H1 (cell line): ENCODE results near the gene VPS11. TPM values are rescaled to one million over a fixed set of nuclear protein-coding genes. Genes with fewer than 3 reads are reported as not detected.

ENCODE experiments used
- CTCF ChIA-PET: fragments of 300-600 bp; sonication (Branson Sonifier 250); formaldehyde crosslinking; loops from one replicate; lab custom pipeline; 2021; ENCODE audit not compliant: partially characterized antibody; lab: Charles Lee
- POLR2A ChIA-PET: fragments of 300-600 bp; sonication (Branson Sonifier 250); formaldehyde crosslinking; loops from one replicate; lab custom pipeline; 2021; ENCODE audit warnings: inconsistent platforms; ENCODE audit not compliant: partially characterized antibody; lab: Charles Lee
- DNase-seq, 2 experiments: peaks; one replicate each; pipeline versions ENCODE4 v3.0.0 to v3.0.0-alpha.2; 2010 to 2022; ENCODE audit warnings: low spot score in 2 of 2, low read depth in 1 of 2, mixed read lengths in 1 of 2
- FAIRE-seq: peaks from 2 replicates; lab custom pipeline; 2011; peaks lifted over from hg19 to GRCh38; lab: Jason Lieb, UNC
- H2AFZ ChIP-seq: 2 replicates; pipeline ENCODE4 v1.8.1; 2012; ENCODE audit warnings: low read length, inconsistent platforms
- H2AK5ac ChIP-seq: 2 replicates; pipeline ENCODE4 v1.6.1; 2013; ENCODE audit warnings: low read depth, low read length
- H2BK120ac ChIP-seq: replicated peaks from 2 replicates; pipeline ENCODE3; 2013; ENCODE audit warnings: low read depth, low read length, inconsistent platforms
- H2BK12ac ChIP-seq: 2 replicates; pipeline ENCODE4 v1.6.1; 2013; ENCODE audit warnings: low read depth, low read length
- H2BK15ac ChIP-seq: 2 replicates; pipeline ENCODE4 v1.6.1; 2013; ENCODE audit warnings: low read length
- H2BK20ac ChIP-seq: 2 replicates; pipeline ENCODE4 v1.6.1; 2013; ENCODE audit warnings: low read length
- H2BK5ac ChIP-seq: 2 replicates; pipeline ENCODE4 v1.6.1; 2013; ENCODE audit warnings: low read depth, low read length
- H3K14ac ChIP-seq: 2 replicates; pipeline ENCODE4 v1.6.1; 2013; ENCODE audit warnings: inconsistent platforms; ENCODE audit not compliant: insufficient read length
- H3K18ac ChIP-seq: 2 replicates; pipeline ENCODE4 v1.6.1; 2013; ENCODE audit warnings: low read length; ENCODE audit errors: extremely low read depth
- H3K23ac ChIP-seq: 2 replicates; pipeline ENCODE4 v1.6.1; 2013; ENCODE audit warnings: inconsistent platforms; ENCODE audit not compliant: insufficient read length
- H3K23me2 ChIP-seq: 2 replicates; pipeline ENCODE4 v1.6.1; 2013; ENCODE audit warnings: low read depth, low read length
- H3K27ac ChIP-seq: 2 replicates; pipeline ENCODE4 v1.6.1; 2011; ENCODE audit warnings: low read depth, low read length, inconsistent platforms
- H3K27me3 ChIP-seq, 4 experiments: replicated peaks in 1 of 4; 1 replicate in 1 of 4; 2 replicates in 3 of 4; pipeline versions ENCODE4 v1.6.1 to v1.8.1; 2011 to 2013; ENCODE audit warnings: low read length in 3 of 4, mild to moderate bottlenecking in 3 of 4, inconsistent platforms in 2 of 4, mixed read lengths in 2 of 4, moderate library complexity in 1 of 4; ENCODE audit not compliant: control insufficient read depth in 3 of 4, insufficient read depth in 3 of 4; ENCODE audit errors: extremely low read depth in 1 of 4
- H3K36me3 ChIP-seq, 4 experiments: 2 replicates each; pipeline versions ENCODE4 v1.6.1 to v1.8.1; 2011 to 2013; ENCODE audit warnings: mild to moderate bottlenecking in 4 of 4, low read length in 3 of 4, moderate library complexity in 2 of 4, control low read depth in 1 of 4, inconsistent platforms in 1 of 4; ENCODE audit not compliant: insufficient read depth in 4 of 4, control insufficient read depth in 2 of 4
- H3K4ac ChIP-seq: replicated peaks from 2 replicates; pipeline ENCODE3; 2013; ENCODE audit warnings: low read length, low read depth, mixed read lengths, inconsistent platforms; ENCODE audit not compliant: insufficient read length
- H3K4me1 ChIP-seq, 4 experiments: replicated peaks in 1 of 4; 1 replicate in 1 of 4; 2 replicates in 3 of 4; pipeline versions ENCODE4 v1.6.1 to v1.8.1; 2011 to 2013; ENCODE audit warnings: low read length in 3 of 4, inconsistent platforms in 2 of 4, mixed read lengths in 1 of 4; ENCODE audit not compliant: insufficient read depth in 4 of 4, control insufficient read depth in 3 of 4
- H3K4me2 ChIP-seq, 2 experiments: 2 replicates each; pipeline versions ENCODE4 v1.6.1 to v1.8.1; 2011 to 2013; ENCODE audit warnings: low read depth in 2 of 2, low read length in 2 of 2, control low read depth in 1 of 2, inconsistent platforms in 1 of 2, mild to moderate bottlenecking in 1 of 2; ENCODE audit not compliant: insufficient read depth in 1 of 2
- H3K4me3 ChIP-seq, 4 experiments: fragments of 200-600, 300-600 bp in 1 of 4; sonication (generic), shearing (Covaris generic), sonication (Bioruptor Twin) in 1 of 4; 2 replicates each; pipeline versions ENCODE4 v1.5.1 to v1.8.1; 2011 to 2016; ENCODE audit warnings: low read length in 4 of 4, low read depth in 3 of 4, control low read depth in 2 of 4, inconsistent platforms in 2 of 4, mild to moderate bottlenecking in 2 of 4, mixed read lengths in 1 of 4, moderate library complexity in 1 of 4; ENCODE audit not compliant: insufficient read depth in 2 of 4; ENCODE audit errors: extremely low read depth in 1 of 4
- H3K56ac ChIP-seq: replicated peaks from 2 replicates; pipeline ENCODE3; 2013; ENCODE audit warnings: low read depth, mild to moderate bottlenecking, mixed read lengths, low read length, inconsistent platforms; ENCODE audit not compliant: insufficient read length
- H3K79me1 ChIP-seq: 2 replicates; pipeline ENCODE4 v1.6.1; 2013; ENCODE audit warnings: low read depth, low read length, control low read depth
- H3K79me2 ChIP-seq, 2 experiments: 2 replicates each; pipeline versions ENCODE4 v1.6.1 to v1.8.1; 2012 to 2013; ENCODE audit warnings: low read length in 2 of 2, mild to moderate bottlenecking in 2 of 2, inconsistent platforms in 1 of 2; ENCODE audit not compliant: insufficient read depth in 2 of 2, control insufficient read depth in 1 of 2
- H3K9ac ChIP-seq, 4 experiments: replicated peaks in 1 of 4; 1 replicate in 1 of 4; 2 replicates in 3 of 4; pipeline versions ENCODE4 v1.6.1 to v1.8.1; 2011 to 2013; ENCODE audit warnings: low read depth in 3 of 4, low read length in 3 of 4, control low read depth in 2 of 4, mild to moderate bottlenecking in 2 of 4, moderate library complexity in 2 of 4, inconsistent platforms in 1 of 4; ENCODE audit errors: extremely low read depth in 1 of 4
- H3K9me3 ChIP-seq, 2 experiments: 2 replicates each; pipeline versions ENCODE4 v1.6.1 to v1.8.1; 2012 to 2013; ENCODE audit warnings: mild to moderate bottlenecking in 2 of 2, moderate library complexity in 2 of 2, control low read depth in 1 of 2, inconsistent platforms in 1 of 2, low read depth in 1 of 2, low read length in 1 of 2, mixed read lengths in 1 of 2; ENCODE audit not compliant: insufficient read depth in 2 of 2
- H4K20me1 ChIP-seq, 2 experiments: replicated peaks in 1 of 2; 2 replicates each; pipeline versions ENCODE3 to v1.8.1; 2011 to 2013; ENCODE audit warnings: inconsistent platforms in 2 of 2, low read length in 2 of 2, mild to moderate bottlenecking in 1 of 2; ENCODE audit not compliant: insufficient read depth in 2 of 2, control insufficient read depth in 1 of 2
- H4K5ac ChIP-seq: 2 replicates; pipeline ENCODE4 v1.6.1; 2013; ENCODE audit warnings: low read length, low read depth, mixed read lengths, inconsistent platforms; ENCODE audit not compliant: insufficient read length
- H4K8ac ChIP-seq: 2 replicates; pipeline ENCODE4 v1.8.0; 2013; ENCODE audit warnings: mild to moderate bottlenecking, moderate library complexity, low read length, inconsistent platforms; ENCODE audit not compliant: insufficient read depth; ENCODE audit errors: extremely low read depth
- H4K91ac ChIP-seq: replicated peaks from 2 replicates; pipeline ENCODE3; 2013; ENCODE audit warnings: low read length, mixed read lengths, inconsistent platforms; ENCODE audit not compliant: insufficient read length
- CTCF ChIP-seq, 3 experiments: IDR thresholded peaks; 1 replicate in 2 of 3; 2 replicates in 1 of 3; pipeline versions ENCODE4 v1.5.1 to v1.6.1; 2011; ENCODE audit warnings: low read length in 3 of 3, mild to moderate bottlenecking in 3 of 3, inconsistent platforms in 2 of 3, low read depth in 1 of 3, moderate library complexity in 1 of 3; ENCODE audit not compliant: insufficient read depth in 1 of 3; ENCODE audit errors: control extremely low read depth in 1 of 3
- GTF2F1 ChIP-seq: IDR thresholded peaks from 2 replicates; pipeline ENCODE4 v1.6.1; 2012; ENCODE audit warnings: low read depth, low read length, improper control_type of control experiment, borderline replicate concordance
- JUN ChIP-seq: IDR thresholded peaks from 2 replicates; pipeline ENCODE4 v1.6.1; 2011; ENCODE audit warnings: low read depth, mild to moderate bottlenecking, improper control_type of control experiment, low read length
- NRF1 ChIP-seq: IDR thresholded peaks from 2 replicates; pipeline ENCODE4 v1.6.1; 2011; ENCODE audit warnings: mild to moderate bottlenecking, low read depth, low read length, improper control_type of control experiment
- SP4 ChIP-seq: IDR thresholded peaks from 2 replicates; pipeline ENCODE4 v1.6.1; 2012; ENCODE audit warnings: low read length, inconsistent platforms
- WGBS, 2 experiments: shearing (Covaris generic) in 1 of 2; methylation state at CpG; one replicate each; pipeline versions ENCODE4 v1.1.6 to v1.1.7; 2013 to 2015; ENCODE audit warnings: low lambda C conversion rate in 2 of 2, mixed read lengths in 2 of 2, inconsistent platforms in 1 of 2, low coverage in 1 of 2, missing lambda C conversion rate in 1 of 2; ENCODE audit not compliant: insufficient replicate concordance in 2 of 2, insufficient coverage in 1 of 2, insufficient read length in 1 of 2; ENCODE audit errors: extremely low coverage in 1 of 2, missing lambda C conversion rate in 1 of 2; 5-methylcytosine and 5-hydroxymethylcytosine counted together
- polyA plus RNA-seq, 7 experiments: library from polyadenylated mRNA; depleted of rRNA in 3 of 7; stranded (reverse) in 5 of 7; unstranded in 2 of 7; fragments of >200 nt in 5 of 7; fragments of 200-250 nt in 2 of 7; gene quantifications; 1 replicate in 5 of 7; 2 replicates in 1 of 7; 4 replicates in 1 of 7; pipeline versions ENCODE4 v1.2.1 to v1.2.3, GENCODE V29; 2011 to 2013; ENCODE audit warnings: missing spikeins in 2 of 7, mixed read lengths in 2 of 7
- total RNA-seq: library from RNA; stranded (reverse); fragmentation: NEBNext Ultra II Directional; extraction: Animal tissue kit (Norgen Biotek cat#: 25700); gene quantifications from 2 replicates; pipeline ENCODE4 v1.2.1, GENCODE V29; 2021
- TF ChIP-seq, protein P1 (sequence below): IDR thresholded peaks from 2 replicates; pipeline ENCODE4 v1.6.1; 2012; ENCODE audit warnings: inconsistent platforms

VPS11 gene
- total and polyA plus RNA-seq, 2 of the 8 experiments (the other 6 are each of a cell fraction or from before 2014, with no cell fraction given) = 13.1 to 15.5 TPM

- H2BK20ac ChIP-seq = no peak overlapping the region
- no peaks in the 10 kb centered on the region for H3K79me2 ChIP-seq
- H3K27me3 ChIP-seq = no peaks in the 10 kb centered on the region
- H2BK12ac ChIP-seq = no peak overlapping the region
- H3K4ac ChIP-seq = no peak overlapping the region
- H2BK120ac ChIP-seq = no peak overlapping the region
- H3K23ac ChIP-seq = no peak overlapping the region
- H4K5ac ChIP-seq = no peak overlapping the region
- ChIA-PET POLR2A (interaction anchor here (1.4 kb wide), 2 partner anchors 9 to 416 kb away, joined by 3 to 6 read pairs; no protein-coding TSS in a partner anchor), CTCF (interaction anchor here (1.1 kb wide), 1 partner anchor 18 kb away, joined by 3 read pairs; no protein-coding TSS in a partner anchor)
- no peak overlapping the region for H3K56ac ChIP-seq
- no peak overlapping the region for H2BK5ac ChIP-seq
- H2AK5ac ChIP-seq = no peak overlapping the region
- H3K18ac ChIP-seq = no peak overlapping the region; the same call in 1 of the 2 replicates
- no peak overlapping the region for H3K27ac ChIP-seq
- H3K36me3 ChIP-seq = no peaks in the 10 kb centered on the region
- DNase-seq (no peak), FAIRE-seq (no peak)
- no peak overlapping the region for H4K91ac ChIP-seq
- H3K14ac ChIP-seq = no peak overlapping the region
- H3K79me1 ChIP-seq = no peaks in the 10 kb centered on the region
- H3K4me1 ChIP-seq = peaks cover 0 to 3% (median 1%) of the 10 kb centered on the region in 4 experiments; a peak in 3 of 7 replicates
- H3K23me2 ChIP-seq = no peaks in the 10 kb centered on the region
- H2AFZ ChIP-seq = no peak overlapping the region
- 90% methylated on average over 5 of the region's 5 CpGs; no CpG with 5 or more reads in 1 of the 2 experiments for WGBS, 2 experiments
- H3K9ac ChIP-seq = no peak overlapping the region
- no peaks in the 10 kb centered on the region for H4K20me1 ChIP-seq
- H3K4me3 ChIP-seq = no peak overlapping the region
- H3K4me2 ChIP-seq = no peak overlapping the region
- H2BK15ac ChIP-seq = no peak overlapping the region
- H4K8ac ChIP-seq = no peak overlapping the region
- TF ChIP-seq JUN (no peak), NRF1 (no peak), CTCF (IDR thresholded peaks at IDR 0.05; ENCODE audit: control extremely low read depth in 1 of 3, insufficient read depth in 1 of 3, low read depth in 1 of 3, low read length in 3 of 3) (no peak), SP4 (no peak), GTF2F1 (no peak)
- TF ChIP-seq, protein P1, sequence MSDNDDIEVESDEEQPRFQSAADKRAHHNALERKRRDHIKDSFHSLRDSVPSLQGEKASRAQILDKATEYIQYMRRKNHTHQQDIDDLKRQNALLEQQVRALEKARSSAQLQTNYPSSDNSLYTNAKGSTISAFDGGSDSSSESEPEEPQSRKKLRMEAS = no peak
- H3K9me3 ChIP-seq = no peaks in the 10 kb centered on the region
Observed at GRCh38 chr11:119038884-119039283, 28.7 kb upstream of the VPS11 start.
